OCI-M2 (cell line): ENCODE data around the gene USF2.

Source experiments
- DNase-seq: peaks from one replicate; lab custom pipeline; 2025; ENCODE audit not compliant: unreplicated experiment; lab: John Stamatoyannopoulos, UW

Gene USF2

DNA sequence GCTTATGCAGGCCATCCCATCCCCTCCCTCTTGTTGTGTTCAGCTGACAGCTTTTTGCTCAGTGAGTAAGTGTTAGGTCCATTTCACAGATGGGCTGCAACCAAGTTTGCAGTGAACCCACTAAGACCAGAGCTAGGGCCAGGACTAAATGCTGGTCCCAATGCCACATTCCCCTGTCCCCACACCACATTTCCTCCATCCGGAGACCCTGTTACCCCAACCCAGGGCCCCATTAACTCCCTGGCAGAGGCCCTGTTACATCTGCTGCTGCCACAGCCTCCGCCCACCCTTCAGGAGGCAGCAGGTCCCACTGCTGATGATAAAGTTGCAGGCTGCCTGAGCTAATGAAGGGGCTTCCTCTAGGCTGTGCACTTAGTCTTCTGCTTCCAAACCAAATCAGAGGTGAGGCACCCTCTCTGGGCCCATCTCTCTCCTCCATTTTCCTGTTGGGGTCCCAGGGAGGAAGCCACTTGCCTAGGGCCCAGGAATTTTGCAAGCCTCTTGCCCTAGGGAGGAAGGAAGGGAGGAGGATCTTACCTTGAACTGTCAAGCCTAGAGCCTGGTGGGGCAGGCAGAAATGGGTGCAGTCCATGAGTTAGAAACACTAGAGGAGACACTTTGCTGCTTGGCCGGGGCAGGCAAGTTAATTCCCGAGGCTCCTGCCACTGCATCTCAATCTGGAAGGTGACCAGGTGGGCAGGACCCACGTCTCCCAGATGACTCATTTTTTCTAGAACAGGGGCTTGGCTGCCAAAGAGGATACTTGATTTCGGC lies 3.4 kb upstream of the USF2 start:
- DNase-seq = no peak

DNA sequence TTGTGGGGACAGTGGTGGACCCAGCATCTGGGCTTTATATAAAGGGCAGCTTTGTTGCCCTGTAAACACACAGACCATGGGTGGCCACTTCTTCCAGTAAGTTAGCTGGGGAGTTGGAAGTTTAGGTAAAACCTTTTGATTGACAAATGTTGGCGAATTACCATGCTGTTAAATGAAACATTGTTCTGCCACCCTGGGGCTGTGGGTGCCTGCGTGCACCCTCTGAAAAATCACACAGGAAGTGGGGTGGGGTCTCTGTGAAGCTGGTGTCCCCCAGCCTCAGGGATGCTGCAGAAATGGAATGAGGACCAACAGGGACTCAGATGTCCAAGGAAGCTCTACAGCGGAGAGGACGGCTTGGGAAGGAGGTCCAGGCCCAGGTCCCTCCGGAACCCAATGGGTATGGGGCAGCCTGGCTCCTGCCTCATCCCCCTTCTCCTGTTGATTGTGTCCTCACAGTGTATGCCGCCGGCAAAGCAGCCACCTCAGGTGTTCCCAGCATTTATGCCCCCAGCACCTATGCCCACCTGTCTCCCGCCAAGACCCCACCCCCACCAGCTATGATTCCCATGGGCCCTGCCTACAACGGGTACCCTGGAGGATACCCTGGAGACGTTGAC lies 2.8 kb upstream of the USF2 start:
- DNase-seq = no peak

DNA sequence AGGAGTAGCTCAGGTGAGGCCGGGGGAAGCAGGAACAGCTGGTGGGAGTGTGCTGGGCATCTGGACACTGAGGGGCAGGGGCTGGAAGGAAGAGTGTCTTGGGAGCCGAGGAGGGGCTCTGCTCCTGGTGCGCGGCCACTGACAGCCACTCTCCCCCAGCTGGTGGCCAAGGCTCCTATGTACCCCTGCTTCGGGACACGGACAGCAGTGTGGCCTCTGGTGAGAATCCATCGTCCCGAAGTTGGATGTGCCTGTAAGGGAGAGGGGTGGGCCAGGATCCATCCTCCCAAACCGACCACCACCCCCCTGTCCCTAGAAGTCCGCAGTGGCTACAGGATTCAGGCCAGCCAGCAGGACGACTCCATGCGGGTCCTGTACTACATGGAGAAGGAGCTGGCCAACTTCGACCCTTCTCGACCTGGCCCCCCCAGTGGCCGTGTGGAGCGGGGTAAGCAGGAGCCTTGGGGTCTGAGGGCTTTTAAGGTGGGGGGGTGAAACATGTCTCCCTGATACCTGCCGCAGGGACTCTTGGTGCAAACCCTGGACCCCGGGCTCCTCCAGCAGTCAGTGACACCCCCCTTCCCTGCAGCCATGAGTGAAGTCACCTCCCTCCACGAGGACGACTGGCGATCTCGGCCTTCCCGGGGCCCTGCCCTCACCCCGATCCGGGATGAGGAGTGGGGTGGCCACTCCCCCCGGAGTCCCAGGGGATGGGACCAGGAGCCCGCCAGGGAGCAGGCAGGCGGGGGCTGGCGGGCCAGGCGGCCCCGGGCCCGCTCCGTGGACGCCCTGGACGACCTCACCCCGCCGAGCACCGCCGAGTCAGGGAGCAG lies 2.0 kb upstream of the USF2 start:
- DNase-seq = no peak

DNA sequence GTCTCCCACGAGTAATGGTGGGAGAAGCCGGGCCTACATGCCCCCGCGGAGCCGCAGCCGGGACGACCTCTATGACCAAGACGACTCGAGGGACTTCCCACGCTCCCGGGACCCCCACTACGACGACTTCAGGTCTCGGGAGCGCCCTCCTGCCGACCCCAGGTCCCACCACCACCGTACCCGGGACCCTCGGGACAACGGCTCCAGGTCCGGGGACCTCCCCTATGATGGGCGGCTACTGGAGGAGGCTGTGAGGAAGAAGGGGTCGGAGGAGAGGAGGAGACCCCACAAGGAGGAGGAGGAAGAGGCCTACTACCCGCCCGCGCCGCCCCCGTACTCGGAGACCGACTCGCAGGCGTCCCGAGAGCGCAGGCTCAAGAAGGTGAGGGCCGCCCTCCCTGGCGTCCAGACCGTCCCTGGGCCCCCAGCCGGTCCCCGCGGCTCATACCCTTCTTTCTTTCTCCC lies 1.4 kb upstream of the USF2 start:
- DNase-seq = no peak

DNA sequence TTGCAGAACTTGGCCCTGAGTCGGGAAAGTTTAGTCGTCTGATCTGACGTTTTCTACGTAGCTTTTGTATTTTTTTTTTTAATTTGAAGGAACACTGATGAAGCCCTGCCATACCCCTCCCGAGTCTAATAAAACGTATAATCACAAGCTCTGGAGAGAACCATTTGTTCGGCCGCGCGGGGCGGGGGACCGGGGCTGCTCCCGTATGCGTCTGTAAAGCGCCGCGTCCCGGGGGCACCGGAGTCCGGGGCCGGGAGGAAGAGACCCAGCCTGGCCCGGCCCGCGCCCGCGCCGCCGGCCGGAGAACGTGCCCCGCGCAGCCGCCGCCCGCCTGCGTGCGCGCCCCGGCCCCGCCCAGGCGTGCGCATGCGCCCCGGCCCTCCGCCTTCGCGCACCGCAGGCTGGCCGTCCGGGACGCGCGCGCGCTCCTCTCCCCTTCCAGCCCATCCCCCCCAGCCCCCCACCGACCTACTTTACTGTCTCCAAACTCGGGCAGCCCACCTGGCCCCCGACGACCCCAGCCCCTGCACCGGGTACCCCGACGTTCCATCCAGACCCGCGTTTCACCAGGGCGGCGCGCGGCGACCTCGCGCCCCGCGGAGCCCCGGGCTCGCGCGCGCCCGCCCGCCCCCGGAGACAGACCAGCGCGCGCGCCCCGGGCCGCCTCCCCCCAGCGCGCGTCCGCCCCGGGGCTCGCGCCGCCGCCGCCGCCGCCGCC lies 785 bp upstream of the USF2 start:
- no peak for DNase-seq

DNA sequence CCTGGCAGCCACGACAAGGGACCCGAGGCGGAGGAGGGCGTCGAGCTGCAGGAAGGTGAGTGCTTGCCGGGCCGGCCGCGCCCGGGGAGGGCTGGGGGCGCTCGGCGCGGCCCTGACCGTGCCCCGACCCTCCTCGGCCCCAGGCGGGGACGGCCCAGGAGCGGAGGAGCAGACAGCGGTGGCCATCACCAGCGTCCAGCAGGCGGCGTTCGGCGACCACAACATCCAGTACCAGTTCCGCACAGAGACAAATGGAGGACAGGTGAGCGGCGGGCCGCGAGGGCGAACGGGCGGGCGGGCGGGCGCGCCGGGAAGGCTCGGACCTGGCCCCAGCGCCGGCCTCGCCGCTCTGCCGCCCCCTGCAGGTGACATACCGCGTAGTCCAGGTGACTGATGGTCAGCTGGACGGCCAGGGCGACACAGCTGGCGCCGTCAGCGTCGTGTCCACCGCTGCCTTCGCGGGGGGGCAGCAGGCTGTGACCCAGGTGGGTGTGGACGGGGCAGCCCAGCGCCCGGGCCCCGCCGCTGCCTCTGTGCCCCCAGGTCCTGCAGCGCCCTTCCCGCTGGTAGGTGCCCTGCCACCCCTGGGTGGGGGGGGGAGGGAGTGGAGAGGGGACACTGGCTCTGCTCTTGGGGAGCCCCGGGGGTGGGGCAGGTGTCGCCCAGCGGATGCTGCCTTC lies 816 bp downstream of the USF2 start:
- peak; percentile 63 for DNase-seq

DNA sequence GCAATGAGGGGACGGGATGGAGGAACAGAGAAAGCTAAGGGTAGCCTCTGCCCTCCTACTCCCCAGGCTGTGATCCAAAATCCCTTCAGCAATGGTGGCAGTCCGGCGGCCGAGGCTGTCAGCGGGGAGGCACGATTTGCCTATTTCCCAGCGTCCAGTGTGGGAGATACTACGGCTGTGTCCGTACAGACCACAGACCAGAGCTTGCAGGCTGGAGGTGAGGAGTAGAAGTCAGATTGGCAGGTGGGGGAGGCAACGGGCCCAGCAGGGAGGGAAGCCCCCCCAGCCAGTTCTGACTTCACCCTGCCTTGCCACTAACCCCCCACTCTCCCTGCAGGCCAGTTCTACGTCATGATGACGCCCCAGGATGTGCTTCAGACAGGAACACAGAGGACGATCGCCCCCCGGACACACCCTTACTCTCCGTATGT lies 1.6 kb downstream of the USF2 start:
- no peak for DNase-seq

DNA sequence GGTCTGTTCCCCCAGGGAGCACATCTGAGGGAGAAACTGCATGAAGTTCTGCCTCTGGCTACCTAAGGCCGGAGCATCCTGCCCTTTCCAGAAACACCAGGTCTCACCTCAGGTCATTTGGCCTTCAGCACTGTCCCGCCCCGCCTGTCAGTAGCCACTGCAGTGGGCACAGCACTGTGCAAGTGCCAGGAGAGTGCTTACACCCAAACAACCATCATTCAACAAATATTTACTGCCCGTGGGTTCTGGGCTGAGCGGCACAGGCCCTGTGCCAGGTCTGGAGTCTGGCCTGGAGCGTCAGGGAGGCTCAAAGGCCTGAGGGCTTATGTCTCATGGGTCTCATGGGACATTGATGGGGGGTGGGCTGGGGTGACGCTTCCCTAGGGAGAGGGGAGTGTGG lies 2.8 kb downstream of the USF2 start:
- no peak for DNase-seq

DNA sequence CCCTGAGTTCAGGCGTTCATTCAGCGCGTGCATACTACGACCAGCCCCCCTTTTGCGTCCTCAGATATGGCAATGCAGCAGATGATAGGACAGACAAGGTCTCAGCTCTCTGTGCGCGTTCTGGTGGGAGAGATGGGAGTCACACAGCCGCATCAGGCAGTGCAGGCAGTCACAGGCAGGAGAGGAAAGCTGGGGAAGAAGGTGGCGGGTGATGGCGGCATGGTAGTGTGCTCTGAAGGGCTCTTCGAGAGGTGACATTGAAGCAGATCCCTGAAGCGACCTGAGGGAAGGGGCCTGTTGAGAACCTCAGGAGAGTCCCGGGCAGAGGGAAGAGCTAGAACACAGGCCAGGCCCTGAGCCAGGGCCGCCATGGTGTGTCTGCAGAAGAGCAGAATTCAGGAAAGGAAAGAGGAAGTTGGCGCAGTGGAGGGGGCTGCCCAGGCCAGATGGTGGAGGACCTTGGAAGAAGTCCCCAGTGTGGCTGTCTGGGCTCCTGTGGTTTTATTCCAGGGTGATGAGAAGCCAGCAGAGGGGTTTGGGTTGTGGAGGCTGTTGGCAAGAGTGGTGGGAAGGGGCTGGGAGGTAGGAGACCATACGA lies 3.5 kb downstream of the USF2 start:
- no peak for DNase-seq

DNA sequence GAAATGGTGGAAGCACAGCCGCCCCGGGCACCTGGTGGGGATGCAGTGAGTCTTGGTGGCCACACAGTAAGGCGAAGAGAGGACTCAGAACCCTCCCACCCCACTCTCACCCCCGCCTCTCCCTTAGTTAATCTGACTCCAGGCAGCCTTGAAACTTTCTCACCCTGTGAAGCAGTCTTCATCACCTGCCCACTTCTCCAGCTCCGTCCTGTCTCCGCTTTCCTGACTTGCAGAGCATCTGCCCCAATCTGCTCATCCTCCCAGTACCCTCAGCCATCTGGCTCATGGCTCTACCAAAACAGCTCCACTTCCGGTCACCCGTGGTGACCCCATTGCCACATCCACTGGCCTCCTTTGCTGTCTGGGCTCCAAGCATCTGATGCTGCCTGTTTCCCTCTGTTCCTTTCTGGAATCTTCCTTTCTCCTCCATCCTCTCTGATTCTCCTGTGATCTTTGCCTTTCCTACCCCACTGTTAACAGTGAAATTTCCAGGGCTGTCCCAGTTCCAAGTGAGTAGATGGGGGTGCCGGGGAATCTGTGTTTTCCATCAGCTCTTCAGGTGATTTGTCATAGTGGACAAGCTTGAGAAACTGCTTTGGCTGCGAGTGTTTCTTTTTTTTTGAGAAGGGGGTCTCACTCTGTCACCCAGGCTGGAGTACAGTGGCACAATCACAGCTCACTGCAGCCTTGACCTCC lies 4.3 kb downstream of the USF2 start:
- DNase-seq = no peak

DNA sequence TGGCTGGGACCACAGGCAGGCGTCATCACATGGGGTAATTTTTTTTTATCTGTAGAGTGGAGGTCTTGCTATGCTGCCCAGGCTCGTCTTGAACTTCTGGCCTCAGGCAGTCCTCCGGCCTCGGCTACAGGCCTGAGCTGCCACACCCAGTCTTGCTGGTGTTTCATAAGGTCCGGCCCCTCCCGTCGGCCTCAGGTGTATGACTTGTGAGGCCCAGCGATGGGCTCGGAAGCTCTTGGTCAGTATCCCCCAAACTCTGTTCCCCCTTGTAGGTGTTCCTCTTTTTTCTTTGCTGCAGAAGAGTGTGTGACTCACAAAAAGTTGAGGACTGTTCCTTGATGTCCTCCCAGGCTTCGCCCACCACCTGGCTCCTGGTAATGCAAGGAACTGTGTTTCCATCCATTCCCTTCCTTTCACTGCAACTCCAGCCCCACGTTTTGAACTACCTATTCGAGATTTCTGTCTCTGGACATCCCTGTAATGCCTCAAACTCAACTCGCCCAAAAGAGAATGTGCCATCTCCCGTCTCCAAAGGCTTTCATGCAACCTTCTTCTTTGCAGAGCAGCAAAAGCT lies 5.0 kb downstream of the USF2 start:
- no peak for DNase-seq

DNA sequence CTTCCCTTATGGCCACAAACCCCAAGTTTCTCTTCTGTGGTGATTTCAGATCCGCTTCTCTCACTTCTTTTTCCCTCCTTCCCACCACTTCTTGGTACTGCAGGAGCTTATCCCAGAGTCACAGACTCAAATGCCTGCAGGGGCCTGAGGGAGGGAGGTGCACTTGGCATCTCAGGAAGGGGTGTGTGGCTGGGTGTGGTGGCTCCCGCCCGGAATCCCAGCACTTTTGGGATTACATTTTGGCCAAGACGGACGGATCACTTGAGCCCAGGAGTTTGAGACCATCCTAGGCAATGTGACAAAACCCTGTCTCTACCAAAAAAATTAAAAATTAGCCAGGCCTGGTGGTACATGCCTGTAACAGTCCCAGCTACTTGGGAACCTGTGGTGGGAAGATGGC lies 5.6 kb downstream of the USF2 start:
- no peak for DNase-seq

DNA sequence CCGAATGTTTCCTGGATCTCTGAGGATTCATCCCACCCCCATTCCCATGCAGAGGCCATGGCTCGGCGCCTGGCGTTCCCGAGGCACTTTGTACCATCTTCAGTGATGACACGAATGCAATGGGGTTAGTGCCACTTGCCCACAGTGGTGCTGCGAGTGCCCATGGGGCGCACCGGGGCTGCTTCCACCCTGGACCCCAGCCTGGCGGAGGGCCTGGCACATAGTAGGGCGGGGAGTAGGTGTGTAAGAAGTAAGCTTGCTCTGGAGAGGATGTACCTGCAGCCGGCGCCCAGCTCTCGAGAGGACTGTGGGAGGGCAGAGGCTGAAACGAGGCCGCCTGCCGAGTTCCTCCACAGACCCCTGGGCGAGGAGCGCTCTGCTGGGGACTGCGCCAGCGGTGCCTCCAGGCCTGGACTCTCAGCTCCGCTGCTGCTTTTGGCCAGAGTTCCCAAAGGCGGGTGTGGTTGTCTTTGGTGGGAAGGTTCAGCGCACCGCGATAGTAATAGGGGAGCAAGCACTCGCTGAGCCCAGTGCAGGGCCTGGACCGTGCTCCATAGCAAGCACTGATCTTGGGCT lies 8.0 kb downstream of the USF2 start:
- DNase-seq = no peak

DNA sequence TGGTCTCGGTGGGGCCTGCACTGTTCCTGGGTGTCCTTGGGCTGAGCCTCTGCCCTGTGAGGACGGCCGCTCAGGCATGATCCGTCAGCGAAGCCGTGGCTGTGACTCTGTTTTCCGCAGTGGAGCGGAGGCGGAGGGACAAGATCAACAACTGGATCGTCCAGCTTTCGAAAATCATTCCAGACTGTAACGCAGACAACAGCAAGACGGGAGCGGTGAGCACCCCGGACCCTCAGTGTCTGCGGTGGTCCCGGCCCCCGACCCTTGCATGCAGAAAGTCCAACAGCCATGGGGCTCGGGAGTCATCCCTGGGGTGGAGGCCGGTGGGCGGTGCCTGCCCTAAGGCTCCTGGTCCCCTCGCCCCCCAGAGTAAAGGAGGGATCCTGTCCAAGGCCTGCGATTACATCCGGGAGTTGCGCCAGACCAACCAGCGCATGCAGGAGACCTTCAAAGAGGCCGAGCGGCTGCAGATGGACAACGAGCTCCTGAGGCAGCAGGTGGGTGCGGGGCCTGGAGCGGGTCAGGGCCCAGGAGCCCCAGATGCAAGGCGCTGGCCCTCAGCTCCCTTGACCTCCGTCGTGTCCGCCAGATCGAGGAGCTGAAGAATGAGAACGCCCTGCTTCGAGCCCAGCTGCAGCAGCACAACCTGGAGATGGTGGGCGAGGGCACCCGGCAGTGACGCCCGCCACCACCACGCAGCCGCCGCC lies 10.0 kb downstream of the USF2 start:
- DNase-seq = no peak

DNA sequence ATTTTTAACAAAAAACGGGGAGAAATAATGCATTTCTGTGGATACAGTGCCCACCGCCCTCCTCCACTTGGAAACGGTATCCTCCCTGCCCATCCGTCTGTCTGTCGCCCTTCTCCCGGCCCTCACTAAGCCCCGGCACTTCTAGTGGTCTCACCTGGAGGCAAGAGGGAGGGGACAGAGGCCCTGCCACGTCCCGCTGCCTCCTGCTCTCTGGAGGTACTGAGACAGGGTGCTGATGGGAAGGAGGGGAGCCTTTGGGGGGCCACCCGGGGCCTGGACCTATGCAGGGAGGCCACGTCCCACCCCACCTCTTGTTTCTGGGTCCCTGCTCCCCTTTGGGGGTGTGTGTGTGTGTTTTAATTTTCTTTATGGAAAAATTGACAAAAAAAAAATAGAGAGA lies 10.6 kb downstream of the USF2 start:
- DNase-seq = no peak

DNA sequence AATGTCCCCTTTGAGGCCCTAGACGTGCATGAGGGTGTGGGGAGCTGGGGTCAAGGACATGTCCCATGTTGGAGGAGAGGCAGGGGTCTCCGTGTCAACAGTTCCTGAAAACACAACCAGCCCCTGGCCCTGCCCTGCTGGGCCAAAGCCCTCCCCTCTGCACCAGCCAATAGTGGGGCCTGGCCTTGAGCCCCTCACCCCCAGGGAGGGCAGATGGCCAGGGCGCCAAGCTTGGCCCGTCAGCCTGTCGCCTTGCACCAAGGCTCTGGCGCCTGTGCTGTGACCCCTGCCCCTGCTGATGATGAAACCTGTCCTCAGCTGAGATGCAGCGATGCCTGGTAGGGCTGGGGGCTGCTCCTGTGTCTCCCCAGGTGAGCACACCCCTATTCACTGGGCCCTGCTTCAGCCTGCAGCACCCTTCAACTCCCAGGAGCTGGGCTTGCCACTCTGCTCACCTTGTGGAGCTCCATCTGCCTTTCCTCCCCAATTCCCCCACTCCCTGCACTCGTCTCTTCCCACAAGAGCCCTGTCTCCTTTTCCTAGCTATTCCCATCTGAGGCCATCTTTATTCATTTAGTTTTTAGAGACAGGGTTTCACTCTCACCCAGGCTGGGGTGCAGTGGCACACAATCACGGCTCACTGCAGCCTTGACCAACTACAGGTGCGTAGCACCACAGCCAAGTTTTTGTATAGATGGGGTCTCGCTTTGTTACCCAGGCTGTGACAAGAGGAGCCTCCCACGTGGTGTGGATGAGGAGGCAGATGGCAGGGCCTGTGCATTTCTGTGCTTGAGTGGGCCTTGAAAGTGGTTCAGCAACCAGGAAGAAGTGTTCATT lies 11.4 kb downstream of the USF2 start:
- DNase-seq = no peak

DNA sequence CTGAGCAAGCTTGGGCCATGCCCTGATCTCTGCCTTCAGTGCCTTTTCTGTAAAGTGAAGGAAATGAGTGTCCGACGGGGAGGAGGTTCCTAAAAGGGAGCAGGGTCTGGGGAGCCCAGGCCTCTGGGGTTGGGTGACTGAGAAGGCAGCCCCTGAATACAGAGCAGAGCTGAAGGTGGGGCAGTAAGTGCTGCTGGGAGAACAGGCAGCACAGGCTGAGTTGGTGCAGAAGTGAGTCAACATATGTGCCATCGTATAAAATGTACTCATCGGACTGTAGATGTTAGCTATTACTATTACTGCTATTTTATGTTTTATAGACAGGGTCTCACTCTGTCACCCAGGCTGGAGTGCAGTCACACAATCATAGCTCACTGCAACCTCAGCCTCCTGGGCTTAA lies 12.5 kb downstream of the USF2 start:
- no peak for DNase-seq
